ENCODE data around the gene TBC1D8B.
A peak's percentile ranks its signal among the peaks of the same experiment; 100 is the strongest.
"Not testable (repeated sequence)": the region's sequence is repeated elsewhere in the genome, so short reads cannot be mapped to it uniquely, and the experiment has no call there.

TBC1D8B gene

DNA sequence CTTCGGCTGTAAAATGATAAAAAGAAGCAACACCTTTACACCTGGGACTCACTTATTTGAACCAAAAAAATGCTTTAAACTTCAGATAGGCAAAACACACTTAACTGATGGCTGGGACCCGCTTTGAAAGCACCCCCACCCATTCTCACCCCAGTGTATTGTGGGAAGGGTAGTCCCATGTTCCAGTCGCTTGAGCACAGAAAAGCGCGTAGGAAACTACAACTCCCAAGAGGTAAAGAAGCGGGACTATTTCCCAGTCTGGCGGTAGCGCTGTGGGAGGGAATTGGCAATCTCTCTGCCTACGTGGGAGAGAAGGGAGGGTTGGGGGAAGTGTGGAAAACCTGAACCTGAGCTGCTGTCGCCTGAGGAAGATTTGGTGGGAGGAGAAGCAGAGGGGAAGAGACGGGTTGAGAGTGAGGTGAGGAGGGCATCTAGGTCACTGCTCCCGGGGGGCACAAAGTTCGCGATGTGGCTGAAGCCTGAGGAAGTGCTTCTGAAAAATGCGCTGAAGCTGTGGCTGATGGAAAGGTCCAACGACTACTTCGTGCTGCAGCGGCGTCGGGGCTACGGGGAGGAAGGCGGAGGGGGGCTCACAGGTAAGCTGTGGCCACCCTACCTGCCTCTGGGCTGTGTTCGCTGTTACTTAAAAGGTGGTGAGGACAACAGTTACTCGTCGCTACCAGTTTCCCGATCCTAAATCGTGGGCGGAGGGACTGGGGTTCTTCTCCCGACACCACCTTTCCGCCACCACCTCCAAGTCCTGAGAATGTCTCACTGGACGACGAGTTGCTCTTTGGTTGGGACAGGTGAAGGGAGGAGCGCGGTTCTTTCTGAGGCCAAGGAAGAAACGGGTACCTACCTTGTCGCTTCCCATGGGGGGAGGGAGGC, at the start of gene TBC1D8B:
TSS of gene TBC1D8B (plus strand) at position 286 of the 888 bp plus-strand sequence. CDS start at position 467, 181 bp downstream.
- DNase-seq, result peak; percentile 46

DNA sequence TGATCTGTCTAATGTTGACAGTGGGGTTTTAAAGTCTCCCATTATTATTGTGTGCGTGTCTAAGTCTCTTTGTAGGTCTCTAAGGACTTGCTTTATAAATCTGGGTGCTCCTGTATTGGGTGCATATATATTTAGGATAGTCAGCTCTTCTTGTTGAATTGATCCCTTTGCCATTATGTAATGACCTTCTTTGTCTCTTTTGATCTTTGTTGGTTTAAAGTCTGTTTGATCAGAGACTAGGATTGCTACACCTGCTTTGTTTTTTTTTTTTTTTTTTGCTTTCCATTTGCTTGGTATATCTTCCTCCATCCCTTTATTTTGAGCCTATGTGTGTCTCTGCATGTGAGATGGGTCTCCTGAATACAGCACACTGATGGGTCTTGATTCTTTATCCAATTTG, 33.2 kb upstream of the TBC1D8B start:
- DNase-seq, result not testable (repeated sequence)

DNA sequence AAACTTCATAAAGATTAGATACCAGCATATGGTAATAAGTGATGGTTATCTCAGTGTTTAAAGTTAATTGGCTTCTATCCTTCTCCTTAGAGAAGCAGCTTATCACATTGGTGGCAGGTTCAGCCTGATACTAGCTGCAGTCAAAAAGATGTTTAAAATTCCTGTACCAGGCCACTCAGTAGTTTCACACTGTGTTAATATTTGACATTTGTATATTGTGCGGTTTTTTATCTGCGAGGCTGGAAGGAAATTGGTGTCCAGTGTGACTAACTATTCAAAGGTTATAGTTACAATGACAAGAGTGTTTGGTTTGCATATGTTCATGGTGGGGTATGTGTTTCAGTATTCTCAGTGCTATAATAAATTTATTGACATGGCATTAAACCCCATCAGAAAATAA, 27.5 kb upstream of the TBC1D8B start:
- DNase-seq, result no peak

DNA sequence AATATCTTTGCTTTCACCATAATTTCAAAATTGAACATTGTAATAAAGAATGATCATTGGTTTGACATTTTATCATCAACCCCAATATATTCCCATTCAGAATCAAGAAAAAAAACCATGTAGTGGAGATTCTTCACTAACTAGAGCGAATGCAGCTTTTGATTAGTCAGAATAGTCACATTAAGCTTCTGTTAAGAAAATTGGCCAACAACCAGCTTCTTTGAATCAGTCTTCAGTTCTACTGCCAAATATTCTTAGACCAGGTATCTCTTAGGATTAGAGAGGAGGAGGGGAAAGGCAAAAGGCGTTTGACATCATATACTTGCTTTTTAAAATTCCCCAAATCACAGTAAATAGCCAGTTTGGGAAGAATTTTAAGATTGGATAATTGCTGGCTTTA, 22.2 kb upstream of the TBC1D8B start:
- DNase-seq, result no peak

DNA sequence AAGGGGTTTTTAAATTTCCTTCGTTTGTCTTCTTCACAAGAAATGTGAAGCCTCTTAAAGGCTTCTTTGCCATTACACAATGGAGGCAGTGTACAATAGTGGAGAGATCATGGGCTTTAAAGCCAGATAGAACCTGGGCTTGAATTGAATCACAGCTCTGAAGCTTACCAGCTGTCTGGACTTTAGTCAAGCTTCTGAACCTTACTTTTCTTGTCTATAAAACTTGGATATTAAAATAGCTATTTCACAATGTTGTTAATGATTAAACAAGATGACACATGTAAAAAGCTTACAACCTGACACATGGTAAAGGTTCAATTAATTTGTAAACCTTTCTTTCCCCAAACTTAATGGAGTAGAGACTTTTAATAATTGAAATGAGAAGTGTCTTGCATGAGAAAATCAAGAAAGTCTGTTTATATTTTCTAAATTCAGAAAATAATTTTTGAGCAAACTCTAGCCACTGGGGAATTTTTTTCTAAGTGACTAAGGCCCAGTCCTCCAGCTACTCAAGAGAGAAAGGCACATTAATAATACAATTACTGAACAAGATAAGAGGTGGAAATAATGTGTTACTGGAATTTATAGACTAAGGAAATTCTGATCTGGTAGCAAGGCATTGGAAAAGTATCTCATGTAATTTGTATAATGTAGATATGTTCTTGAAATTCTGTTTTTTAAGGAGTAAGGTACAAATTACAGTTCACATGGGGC, 21.7 kb upstream of the TBC1D8B start:
- no peak for DNase-seq

DNA sequence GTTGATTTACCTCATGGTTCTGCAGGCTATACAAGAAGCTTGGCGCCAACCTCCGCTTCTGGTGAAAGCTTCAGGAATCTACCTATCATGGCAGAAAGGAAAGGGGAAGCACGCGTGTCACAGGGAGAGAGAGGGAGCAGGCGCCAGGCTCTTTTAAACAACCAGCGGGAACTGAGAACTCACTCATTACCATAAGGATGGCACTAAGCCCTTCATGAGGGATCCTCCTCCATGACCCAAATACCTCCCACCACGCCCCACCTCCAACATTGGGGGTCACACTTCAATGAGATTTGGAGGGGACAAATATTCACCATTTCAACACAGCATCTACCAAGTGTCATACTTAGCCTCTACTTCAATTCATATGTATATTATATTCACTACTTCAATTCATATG, 18.8 kb upstream of the TBC1D8B start:
- no peak for DNase-seq

DNA sequence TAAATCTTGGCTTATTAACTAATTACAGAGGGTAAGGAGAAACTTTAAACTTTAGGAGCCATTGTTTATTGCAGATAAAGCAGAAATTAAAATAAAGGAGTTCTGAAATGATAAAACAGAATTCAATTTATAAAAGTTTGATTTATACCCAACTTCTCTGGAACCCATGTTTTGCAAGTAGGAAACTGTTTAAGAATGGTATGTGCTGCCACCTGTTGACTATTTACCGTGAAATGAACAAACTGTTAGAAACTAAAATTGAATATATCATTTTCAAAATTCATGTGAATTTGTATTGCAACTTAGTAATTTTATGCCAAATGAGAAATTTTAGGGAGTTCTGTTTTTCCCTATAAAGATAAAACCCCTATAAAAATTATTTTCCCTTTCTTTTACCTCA, 11.0 kb upstream of the TBC1D8B start:
- no peak for DNase-seq

DNA sequence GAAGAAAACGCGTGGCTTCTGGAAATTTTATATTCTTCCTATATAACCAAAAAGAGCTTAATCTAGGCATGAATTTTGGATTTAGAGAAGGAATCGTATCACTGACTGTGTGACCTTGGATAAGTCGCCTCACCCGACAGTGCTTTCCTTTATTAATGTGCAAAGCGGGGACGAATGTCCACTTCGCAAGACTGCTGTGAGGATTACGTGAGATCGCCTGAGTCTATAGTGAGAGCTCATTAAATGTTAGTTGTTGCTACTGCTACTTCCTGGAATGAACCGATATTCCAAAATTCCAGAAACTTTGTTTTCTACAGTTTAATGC, 448 bp upstream of the TBC1D8B start:
- DNase-seq, result no peak

DNA sequence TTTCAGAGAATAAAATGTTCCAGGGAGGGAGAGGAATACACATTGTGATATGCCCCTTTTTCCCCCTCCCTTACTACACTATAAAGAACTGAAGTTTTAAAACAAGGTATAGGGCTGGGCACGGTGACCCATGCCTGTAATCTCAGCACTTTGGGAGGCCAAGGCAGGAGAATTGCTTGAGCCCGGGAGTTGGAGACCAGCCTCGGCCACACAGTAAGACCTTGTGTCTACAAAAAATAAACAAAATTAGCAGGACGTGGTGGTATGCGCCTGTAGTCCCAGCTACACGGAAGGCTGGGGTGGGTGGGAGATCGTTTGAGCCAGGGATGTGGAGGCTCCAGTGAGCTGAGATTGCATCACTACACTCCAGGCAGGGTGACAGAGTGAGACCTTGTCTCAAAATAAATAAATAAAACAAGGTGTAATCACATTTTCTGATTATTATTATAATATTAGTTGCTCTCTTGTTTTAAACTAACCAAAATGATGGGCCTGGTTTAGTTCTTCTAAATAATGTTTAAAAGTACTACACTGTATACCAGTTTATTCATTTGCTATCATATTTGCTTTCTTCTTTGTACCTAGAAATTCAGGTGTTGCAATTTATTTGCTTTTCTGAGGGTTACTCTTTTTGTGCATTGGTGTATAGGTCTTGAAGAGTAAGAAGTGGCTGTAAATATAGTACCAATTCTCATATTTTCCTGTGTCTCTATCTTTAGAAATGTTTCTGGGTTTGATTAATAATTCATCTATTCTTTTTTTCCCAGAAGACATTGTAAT, 8.8 kb downstream of the TBC1D8B start:
- DNase-seq, result no peak

DNA sequence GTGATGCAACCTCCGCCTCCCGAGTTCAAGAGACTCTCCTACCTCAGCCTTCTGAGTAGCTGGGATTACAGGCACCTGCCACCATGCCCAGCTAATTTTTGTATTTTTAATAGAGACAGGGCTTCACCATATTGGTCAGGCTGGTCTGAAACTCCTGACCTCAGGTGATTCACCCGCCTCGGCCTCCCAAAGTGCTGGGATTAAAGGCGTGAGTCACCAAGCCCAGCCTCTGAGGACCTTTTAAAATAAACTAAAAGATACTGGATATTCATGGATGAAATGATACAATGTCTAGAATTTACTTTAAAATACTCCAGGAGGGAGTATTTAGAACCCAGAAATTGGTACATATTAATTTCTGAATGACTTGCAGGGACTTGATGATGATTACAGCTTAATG, 10.5 kb downstream of the TBC1D8B start:
- not testable (repeated sequence) for DNase-seq

DNA sequence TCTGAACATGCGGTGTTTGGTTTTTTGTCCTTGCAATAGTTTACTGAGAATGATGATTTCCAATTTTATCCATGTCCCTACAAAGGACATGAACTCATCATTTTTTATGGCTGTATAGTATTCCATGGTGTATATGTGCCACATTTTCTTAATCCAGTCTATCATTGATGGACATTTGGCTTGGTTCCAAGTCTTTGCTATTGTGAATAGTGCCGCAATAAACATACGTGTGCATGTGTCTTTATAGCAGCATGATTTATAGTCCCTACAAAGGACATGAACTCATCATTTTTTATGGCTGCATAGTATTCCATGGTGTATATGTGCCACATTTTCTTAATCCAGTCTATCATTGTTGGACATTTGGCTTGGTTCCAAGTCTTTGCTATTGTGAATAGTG, 11.6 kb downstream of the TBC1D8B start:
- not testable (repeated sequence) for DNase-seq

DNA sequence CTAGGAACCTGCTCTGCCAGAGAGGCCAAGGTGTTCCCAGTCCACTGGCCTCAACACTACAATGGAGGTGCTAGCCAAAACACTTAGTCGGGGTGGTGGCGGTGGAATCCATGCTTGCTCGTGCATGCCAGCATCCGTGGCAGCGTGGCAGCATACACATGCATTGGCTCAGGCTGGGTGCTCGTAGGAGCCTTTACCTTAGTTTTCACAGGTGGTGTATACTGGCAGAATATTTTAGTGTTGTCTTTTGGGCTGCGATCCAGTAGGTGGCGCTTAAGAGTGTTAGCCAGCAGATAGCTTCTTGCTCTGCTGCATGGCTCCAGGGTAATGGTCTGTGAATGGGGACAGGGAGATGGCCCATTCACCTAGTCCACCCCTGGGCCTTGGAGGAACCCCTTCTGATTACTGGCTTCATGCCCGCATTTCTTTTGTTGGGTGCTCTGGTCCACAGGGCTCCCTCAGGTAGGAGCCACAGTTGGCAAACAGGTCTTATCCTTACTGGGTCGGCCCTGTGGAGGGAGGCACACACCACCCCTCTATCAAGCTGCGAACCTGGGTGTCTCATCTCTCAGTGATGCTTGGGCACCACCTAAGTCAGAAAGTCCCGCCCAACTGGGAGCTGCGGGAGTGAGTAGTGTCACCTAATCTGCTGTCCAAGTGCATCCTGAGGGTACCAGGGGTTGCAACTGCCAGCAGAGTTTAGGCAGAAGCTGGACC, 60.7 kb downstream of the TBC1D8B start:
- peak; percentile 1 for DNase-seq

DNA sequence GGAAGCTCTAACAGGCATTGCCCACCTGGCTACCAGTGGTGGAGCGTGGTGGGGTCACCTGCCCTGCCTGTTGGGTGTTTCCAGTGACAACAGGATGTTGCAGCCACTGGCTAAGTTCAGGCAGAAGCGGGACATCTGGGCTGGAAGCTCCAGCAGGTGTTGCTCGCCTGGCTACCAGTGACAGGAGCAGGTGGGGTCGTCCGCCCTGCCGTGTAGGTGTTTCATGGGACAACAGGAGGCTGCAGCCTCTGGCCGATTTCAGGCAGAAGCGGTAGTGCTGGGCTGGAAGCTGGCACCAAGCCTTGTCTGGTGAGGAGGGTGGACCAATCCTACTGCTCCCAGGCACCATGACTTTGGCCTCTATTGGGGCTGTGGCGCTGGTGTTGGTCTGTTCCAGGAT, 61.2 kb downstream of the TBC1D8B start:
- DNase-seq, result no peak

DNA sequence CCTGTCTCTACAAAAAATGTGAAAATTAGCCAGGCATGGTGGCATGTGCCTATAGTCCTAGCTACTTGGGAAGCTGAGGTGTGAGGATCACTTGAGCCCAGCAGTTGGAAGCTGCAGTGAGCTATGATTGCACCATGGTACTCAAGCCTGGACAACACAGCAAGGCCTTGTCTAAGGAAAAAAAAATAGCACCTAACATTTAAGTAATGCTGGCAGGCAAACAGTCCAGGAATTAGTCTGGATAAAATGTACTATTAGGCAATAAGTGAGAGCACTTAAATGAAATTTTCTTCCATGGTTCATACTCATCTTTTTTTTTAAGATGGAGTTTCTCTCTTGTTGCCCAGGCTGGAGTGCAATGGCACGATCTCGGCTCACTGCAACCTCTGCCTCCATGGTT, 70.3 kb downstream of the TBC1D8B start:
- DNase-seq, result not testable (repeated sequence)

DNA sequence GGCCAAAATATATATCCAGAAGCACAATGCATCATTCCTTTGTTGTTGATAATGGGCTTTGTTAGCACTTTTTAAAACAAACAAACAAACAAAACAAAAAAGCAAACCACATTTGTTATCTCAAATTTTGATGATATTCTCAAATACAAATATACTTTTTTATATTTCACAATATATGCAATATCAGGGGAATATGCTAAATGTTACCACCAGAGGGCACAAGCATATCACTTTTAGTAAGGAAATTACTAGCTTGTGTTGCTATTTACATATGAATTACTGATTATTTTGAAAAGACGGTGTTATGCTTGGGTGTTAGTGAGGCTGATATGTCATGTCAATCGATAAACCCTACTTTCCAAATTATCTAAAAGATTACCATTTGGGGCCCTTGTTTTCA, 71.6 kb downstream of the TBC1D8B start:
- DNase-seq, result peak; percentile 22

DNA sequence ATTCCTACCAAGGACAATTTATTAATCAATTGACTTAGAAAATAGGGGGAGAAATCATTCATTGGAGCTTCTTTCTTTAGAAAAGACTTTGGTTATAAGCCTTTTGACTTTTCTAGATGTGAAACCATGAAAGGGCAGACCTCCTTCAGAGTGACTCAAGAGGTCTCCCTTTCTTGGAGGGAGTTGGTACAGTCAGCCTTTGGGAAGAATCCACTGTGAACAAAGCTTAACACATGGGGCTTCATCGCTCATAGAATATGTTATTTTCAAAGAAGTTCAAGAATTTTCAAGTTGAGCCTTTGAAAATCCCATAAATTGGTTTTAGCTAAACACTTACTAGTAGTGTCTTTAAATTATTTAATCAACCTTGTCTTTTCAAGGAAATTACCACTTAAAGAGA, 72.7 kb downstream of the TBC1D8B start:
- DNase-seq, result no peak

DNA sequence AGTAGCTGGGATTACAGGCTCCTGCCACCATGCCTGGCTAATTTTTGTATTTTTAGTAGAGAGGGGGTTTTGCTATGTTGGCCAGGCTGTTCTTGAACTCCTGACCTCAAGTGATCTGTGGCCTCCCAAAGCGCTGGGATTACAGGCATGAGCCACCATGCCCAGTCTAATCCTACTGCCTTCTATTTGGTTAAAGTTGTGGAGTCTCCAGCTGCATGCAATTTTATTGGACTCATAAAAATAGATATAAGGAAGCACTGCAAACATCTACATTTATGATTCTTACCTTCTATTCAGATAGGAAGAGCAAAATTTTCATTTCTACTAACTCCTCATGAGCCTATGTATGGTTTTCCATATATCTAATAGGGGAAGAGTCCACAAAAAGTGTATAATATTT, 87.0 kb downstream of the TBC1D8B start:
- DNase-seq, result no peak

DNA sequence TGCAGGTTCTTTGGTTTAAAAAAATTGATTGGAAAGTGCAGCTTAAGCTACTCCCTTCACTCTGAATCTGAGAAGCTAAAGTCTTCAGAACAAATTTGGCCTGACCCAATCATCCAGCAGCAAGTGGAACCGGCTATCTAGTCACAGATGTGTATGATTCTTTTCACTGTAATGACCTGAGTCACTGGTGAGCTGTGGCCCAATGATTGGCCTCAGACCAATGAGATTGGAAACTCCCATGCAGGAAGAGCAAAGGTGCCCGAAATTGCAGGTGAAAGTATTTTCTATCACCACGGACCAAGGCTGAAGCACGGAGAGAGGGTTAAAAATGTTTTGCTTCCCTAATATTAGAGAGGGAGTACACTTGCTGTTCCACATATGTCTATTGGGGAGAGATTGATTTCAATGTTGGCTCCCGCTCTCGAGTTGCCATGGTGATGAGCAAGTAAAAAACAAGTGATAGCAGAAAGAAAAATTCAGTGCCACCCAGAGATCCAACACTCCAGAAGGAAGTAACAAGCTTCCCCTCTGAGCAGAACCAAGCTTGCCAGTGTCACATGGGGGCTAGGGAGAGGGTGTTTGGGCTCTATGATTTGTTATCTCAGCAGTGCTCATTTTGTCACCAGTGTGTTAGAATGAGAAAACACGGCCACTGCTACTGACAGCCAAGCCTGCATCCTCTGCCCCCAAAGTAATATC, 89.4 kb downstream of the TBC1D8B start:
- DNase-seq, result no peak

DNA sequence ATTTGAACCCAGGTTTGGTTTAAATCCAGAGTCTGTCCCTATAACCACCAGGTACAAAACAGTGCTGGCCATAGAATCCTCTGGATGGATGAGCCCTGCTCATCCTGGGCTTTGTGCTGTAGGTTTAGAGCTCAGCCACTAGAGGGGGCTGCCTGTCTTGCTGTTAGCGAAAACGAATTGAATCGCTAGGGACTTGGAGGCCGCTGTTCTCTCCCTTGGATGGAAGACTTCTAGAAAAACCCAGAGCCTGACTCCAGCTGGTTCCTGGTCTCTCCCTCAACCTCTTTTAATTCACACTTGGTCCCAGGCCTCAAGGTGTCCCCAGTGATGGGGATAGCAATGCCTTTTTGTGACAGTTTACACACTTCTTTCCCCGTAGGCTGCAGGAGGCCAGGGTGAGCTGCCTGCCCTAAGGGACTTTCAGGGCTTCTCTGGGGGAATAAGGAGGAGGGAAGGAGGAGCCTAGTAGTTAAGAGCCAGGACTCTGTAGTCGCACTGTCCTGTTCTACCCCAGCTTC, 92.0 kb downstream of the TBC1D8B start:
- peak; percentile 42 for DNase-seq

DNA sequence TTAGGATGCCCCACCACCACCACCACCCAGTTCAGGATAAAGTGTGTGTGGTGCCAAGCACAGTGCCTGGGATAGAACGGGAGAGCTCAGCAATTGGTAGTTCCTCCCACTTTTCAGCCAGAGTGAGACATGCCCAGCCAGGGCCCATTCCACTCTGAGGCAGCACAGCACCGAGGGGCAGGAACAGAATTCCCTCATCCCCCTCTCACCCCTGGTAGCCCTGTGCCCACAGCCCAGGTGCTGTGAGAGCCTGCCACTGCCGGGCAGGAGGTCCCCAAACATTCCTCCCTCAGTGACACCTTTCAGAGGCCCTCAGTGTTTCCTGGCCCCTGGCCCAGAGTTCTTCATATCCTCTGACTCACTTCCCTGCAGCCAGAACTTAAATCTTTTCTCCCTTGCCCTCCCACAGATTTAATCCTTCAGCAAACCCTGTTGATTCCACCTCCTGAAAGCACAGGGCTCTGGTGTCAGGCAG, 92.5 kb downstream of the TBC1D8B start:
- no peak for DNase-seq

DNA sequence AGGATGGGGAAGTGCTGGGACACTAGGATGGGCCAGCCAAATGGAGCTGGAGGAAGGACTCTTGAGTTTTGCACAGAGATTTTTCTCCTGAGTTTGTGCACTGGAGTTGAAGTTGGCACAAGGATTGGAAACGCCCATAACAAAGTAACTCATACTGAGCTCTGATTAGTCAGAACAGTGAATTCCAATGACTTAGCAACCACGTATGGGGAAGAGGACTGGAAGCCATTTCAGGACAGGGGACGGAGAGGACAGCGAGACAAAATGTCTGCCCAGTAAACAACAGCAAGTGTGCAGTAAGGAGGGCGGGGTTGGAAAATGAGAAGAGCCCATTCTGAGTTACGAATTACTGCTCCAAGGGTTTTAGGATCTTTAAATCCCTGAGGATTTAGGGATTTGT, 94.8 kb downstream of the TBC1D8B start:
- DNase-seq, result no peak

DNA sequence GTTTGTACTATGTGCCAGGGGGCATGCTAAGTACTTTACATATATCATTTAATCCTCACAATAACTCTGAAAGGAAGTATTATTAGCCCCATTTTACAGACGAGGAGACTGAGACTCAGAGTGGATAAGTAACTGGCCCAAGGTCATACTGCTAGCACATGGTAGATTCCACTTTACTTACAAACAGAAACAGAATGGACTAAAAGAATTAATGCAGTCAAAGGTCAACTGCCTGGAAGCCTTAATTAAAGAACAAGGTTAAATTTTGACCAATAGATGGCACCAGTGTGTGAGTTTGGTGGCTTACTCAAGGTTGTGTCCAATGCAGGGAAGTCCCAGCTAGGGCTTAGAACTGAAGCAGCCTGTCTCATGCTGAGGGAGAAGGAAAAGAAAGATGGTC, 96.0 kb downstream of the TBC1D8B start:
- peak; percentile 46 for DNase-seq
